HG02981 (cell line): ENCODE data around the gene MCF2L.

Experiments used
- ATAC-seq: cut with Tn5 transposase; IDR thresholded peaks from one replicate; pipeline ENCODE4 v1.9.1; 2021; ENCODE audit warnings: mild to moderate bottlenecking, moderate library complexity; ENCODE audit not compliant: unreplicated experiment

The MCF2L gene

DNA sequence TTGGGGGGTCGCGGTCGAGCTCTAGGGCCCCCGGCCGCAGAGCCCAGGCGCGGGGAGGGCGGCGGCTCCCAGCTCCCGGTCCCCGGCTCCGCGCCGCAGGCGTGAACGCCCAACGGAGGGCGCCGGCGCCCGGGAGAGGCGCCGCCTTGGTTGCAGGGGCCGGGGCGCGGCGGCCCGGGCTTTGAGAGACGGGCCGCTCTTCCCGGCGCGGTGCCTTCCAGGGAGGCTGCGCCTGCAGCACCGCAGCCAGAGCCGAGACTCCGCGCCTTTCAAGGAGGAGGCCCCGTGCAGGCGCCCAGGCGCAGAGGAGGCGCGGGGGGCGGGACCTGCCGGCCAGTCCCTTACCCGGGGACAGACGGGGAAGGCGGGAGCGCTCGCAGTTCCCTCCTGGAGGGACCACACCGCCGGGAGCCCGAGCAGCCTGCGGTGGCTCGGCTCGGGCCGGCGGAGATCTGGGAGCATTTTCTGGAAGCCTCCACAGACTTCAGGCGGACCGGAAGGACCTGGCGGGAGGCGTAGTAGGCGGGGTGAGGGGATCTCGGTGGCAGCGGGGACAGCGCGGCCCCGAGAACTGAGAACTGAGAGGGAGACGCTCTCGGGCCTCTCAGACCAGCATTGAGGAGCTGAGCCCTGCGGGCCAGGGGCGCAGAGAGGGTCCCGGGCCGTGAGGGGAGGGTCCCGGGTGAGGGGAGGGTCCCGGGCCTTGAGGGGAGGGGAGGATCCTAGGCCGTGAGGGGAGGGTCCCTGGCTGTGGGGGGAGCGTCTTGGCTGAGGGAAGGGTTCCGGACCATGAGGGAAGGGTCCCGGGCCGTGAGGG is 25.5 kb upstream of the MCF2L start:
- peak; percentile 28 for ATAC-seq

DNA sequence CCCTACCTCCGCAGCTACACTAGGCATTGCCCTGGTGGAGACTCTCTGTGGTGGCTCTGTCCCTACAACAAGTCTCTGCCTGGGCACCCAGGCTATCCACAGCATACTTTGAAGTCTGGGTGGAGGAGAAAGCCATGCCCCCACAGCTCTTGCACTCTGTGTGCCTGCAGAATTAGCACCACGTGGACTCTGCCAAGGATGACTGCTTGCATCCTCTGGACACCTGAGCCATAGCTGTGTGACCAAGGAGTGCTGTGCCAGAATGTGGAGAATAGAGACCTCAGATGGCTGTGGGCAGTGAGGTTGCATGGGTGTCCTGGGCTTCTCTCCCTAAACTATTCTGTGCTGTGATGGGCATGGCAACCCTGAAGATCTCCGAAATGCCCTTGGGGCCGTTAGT is 21.2 kb upstream of the MCF2L start:
- ATAC-seq: no peak

DNA sequence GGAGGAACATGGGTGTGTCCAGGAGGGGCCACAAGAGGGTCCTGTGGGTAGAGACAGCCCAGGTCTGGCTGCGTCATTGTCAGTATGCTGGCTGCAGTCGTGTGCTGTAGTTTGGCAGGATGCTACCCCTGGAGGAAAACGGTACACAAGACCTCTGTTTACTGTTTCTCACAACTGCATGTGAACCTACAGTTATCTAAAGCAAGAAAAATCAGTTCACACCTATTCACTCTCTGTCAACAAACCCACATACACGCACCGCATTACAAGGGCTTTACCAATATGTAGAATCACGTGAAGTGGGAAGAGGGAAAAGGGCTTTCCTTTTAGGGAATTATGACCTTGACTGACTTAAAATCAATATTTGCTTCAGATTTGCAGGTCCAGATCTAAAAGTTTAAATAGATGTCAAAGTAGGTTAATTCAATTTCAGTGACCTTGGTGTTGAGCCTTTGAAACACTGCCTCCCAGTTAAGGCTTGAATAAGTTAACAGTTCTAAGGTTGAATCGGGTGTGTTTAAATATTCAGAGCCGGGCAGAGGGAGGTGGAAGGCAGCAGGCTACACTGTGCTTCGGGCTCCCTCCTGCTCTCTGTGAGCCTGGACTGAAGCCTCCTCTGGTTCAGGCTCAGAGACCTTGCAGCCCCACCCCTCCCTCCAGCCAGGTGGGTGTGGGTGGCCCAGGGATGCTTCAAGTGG is 17.2 kb upstream of the MCF2L start:
- no peak for ATAC-seq

DNA sequence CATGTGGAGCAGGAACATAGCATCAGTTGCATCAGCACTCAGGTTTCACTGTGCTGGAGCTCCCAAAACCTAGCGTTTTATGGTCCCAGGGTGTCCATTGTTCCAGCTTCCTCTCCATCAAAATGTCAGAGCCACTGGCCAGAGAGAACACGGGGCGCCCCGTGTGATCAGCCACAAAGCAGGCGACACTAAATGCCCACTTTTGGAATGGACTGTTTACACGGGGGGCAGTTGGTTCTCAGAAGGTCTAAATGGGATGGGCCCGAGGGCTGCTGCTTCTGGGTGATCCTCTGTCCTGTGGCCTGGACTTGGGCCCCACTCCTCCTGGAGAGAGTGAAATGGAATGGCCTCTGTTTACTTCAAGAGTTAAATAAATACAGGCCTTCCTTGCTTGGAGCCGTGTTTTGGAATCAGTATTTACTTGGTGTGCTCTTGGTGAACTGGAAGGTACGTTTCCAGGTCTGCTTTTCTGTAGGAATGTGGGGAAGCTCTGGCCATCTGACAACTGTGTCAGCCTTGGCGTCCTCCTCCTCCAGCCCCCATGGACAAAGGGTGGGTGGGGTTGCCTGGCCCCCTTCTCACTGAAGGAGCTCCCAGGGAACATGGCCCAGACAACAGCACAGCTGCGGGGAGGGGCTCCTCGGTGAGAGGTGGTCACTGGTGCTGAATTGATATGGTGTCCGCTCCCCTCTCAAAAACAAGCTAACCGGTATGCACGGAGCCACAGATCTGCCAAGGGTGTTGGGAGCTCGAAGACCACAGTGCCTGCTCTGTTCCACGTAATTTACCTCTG is 16.1 kb upstream of the MCF2L start:
- no peak for ATAC-seq

DNA sequence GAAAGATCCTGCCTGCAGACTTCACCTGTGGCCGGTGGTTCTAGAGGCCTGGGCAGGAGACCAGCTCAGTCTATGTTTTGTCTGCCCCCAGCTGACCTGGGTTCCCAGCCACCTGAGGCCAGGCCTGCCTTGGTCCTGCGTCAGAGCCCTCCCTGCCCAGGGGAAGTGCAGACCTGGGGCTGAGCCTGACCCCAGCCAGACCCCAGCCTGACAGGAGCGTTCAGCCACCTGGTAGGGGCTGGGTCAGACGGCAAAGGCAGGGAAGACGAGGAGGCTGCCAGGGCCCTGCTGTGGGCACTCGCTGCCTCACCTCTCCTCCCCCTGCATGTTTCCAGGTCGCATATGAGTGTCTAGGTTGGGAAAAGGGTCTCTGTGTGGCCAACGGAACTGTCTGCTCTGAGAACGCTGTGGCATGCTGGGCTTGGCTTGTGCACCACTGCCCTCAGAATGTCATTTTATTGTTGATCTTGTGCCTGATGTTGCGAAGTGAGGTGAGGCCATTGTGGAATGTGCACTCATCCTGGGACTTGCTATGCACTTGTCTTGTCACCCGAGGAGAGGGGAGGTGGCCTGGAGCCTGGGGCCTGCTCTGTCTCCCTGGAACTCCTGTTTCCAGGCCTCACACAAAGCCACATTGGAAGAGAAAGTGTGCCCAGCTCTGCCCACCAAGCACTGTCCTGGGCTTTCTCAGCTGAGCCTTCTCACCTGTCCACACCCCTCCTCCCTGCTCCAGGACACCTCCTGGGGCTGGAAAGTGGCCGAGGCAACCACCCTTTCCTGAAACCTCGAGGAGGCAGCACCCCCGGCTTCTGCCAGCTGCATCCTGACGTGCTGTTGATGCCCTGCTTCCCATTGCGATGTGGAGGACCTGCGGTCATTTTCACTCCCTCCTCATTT is 15.2 kb upstream of the MCF2L start:
- ATAC-seq: no peak

DNA sequence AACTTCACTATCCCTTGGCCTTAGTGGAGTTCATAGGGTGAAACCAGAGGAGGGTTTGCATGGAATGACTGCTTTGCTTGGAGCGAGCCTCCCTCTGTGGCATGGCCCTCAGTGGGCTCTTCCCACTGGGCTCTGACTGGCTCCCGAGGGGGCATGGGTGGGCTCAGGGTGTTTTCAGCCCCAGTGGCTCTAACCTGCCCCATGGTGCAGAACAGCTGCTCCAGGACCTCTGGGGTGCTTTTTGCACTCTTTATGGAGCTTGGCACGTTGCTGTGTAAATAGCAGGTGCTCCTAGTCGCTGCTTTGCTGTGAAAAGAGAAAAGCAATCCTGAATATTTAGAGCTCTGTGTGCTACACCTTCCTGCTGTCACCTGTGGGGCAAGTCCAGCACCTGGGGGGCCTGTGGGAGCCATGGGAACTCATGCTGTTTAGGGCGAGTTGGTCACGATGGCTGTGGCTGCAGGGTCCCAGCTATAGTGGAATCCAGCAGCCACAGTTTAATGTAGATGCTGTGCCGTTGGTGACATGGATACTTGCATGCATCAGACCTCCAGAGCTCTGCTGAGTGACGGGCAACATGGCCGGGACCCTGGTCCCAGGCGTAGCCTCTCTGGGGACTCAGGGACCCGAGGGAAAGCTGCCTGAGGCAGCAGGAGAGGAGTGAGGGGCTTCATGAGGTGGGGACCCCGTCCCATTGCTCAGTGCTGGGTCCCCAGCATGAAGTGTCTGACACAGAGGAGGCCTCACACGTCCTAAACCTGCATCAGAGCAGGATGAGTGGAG is 14.3 kb upstream of the MCF2L start:
- no peak for ATAC-seq

DNA sequence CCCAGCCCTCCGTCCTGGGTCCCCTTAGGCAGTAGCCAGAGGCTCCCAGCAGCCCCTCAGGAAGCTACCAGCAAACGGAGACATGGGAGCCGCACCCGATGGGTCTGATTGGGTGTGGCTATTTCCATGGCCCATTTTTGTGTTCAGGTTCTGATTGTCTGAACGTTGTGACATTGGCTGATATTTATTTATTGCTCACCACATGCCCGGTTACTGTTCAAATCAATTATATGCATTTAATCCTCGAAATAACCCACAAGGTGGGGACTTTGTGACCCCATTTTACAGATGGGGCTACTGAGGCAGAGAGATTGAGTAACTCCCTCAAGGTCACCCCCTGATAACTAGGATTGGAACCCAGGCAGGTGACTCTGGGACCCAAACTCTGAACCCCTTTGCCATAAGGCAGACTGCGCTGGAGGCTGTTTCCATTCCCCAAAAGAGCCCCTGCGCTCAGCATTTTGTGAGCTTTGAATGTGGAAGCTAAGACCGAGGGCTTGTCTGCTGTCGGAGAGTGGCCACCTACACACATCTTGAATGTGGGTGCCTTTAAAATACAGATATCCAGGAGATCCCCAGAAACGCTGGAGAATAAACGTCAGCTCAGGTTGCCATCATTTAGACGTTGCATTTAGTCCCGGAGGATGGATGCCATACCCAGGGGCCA is 13.6 kb upstream of the MCF2L start:
- ATAC-seq: no peak

DNA sequence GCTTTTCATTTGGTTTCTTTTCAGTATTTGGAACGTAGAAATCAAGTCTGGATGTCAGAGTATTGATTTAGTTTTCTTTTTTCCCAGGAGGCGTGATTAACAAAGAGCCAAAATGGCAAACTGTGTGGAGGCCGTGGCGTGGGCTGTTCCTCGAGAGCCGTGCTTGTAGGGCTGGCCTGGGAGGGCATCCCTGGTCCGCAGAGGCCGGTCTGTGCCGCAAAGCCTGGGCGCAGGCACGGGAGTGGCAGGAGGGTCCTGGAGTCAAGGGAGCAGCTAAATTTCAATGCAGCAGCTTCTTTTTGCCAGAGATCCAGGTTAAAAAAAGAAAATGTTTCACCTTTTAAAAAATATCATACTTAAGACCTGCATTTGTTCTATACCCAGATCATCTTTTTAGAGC is 13.1 kb upstream of the MCF2L start:
- ATAC-seq: no peak

DNA sequence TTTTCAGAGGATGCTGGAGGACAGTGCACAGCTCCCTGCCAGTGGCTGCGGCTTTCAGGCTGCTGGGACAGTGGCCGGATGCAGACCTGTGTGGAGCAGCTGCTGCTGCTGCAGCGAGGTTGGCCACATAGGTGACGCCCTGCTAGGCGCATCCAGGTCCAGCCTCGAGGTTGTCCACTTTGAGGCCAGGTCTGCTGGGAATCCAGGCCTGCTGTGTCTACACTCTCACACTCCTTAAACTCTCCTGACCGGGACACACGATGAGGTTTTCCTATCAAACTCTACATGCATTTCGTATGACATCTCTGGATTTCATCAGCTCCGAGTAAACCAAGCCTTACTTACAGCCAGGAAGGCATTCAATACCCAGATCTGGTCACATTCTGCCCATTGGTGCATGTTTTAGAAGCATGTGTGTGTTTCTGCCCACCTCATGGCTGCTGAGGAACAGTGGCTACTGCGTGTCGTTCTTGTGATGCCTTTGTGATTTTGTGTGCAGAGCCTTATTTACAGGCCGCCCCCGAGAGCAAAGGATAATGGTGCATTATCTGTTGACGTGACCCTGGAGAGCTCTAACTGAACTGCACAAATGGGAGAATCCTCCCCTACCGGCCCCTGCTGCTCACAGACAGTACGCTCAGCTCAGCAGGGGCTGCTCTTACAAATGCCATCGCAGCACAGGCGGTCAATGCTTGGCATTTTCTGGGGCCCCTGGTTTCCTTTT is 12.3 kb upstream of the MCF2L start:
- ATAC-seq: no peak

DNA sequence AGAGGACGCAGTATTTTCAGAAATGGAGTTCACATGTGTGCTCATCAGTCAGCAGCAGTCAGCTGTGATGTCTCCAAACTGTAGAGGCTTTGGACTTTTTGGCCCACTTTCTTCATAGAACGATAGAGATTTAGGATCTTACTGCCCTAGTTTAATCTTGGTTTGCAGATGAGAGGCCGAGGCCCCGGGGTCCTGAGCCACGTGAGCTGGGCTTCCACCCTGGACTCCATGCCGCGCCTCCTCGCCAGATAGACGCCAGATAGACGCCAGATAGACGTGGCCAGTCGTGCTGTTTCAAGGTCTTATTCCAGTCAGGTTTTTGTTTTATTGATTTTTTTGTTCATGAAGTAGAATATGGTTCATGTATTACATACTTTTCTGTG is 11.7 kb upstream of the MCF2L start:
- ATAC-seq: no peak

DNA sequence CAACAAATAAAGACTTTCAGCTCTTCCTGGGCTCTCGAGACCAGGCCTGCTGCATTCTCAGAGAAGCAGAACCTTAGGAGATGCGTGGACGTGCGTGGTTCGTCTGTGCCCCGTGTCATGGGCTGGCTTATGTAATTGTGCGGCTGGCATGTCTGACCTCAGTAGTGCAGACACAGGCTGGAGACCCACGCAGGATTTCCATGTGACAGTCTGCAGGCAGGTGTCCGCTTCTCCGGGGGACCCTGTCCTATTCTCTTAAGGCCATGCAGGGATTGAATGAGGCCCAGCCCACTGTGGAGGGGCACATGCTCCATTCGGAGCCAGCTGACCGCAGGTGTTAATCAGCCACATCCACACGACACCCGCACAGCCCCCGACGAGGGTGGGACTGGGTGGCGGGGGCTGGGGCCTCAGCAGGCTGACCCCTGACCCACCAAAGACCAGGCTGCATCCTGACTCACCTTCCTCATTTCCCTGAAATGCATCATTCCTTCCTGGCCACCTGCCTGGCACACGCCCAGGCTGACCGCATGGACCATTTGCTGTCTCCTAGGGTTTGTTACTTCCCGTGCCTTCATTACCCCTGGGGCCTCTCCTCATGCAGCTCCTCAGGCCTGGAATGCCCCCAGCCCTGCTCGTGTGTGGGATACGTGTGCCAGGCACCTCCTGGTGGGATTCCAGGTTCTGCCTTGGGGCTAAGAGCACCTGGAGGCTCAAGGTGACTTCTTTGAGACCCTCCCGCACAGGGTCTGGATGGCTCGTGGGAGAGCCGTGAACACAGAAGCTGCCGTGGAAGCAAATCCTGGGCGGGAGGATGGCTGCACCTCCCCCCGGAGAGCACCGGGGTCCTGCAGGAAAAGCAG is 10.7 kb upstream of the MCF2L start:
- ATAC-seq: no peak

DNA sequence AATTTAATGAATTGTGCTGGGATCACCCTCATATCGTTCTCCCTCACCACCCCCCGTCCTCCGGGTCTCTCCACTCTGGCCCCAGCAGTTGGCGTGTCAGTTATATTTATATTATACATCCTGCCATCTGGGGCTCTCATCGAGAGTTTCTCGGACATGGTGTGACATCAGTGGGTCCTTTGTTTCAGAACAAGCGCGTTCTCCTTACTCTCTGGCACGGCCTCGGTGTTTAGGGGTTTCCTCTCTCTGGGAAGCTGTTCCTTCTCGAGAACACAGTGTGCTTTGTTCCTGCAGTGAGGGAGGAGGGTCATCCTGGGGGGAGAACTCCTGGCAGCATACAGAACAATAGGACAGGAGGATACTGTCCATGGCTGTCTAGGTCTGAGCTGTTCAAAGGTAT is 9.8 kb upstream of the MCF2L start:
- no peak for ATAC-seq

DNA sequence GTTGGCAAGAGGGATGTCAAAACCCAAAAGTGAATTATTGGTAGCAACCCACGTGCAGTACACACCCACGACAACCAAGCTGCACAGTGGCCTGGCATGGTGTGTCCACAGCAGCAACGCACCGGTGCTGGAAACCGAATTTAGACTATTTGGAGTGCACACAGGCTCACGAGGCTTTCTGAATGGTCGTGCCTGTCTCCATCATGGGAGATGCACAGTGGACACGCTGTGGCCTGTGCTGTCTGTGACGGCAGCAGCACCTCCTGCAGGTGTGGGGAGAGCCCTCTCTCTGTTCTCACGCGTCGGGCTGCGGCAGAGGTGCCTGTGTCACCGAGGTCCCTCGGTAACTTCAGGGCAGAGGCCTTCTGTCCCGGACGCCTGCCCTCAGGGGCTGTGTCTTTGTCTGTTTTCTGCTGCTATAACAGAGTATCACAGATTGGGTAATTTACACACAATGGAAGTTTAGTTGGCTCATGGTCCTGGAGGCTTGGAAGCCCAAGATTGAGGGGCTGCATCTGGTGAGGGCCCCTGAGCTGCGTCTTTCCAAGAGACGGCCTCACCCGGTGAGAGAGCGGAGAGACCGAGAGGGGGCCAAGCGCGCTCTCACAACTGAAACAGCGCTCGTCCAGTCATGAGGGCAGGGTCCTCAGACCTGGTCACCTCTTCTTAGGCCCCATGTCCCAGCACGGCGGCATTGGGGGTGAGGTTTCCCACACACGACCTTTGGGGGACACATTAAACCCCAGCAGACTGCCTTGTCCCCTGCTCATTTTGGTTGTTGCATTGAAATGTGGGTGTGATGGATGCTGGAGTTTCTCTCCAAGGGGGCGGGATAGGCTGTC is 9.1 kb upstream of the MCF2L start:
- ATAC-seq: no peak

DNA sequence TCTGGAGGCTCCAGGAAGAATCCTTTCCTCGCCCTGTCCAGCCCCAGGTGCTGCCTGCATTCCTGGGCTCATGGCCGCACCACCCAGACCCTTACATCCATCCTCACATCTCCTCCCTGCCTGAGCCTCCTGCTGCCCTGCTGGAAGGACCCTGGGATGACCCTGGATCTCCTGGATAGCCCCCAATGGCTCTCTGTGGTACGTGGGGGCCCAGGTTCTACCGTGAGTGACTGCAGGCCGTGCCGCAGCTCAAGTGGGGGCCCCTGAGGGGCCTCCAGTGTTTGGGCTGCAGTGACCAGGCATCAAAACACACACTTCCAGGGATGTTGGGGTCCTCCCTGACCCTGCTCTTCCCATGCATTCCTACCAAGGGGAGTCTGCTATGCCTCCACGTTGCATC is 8.3 kb upstream of the MCF2L start:
- ATAC-seq: no peak

DNA sequence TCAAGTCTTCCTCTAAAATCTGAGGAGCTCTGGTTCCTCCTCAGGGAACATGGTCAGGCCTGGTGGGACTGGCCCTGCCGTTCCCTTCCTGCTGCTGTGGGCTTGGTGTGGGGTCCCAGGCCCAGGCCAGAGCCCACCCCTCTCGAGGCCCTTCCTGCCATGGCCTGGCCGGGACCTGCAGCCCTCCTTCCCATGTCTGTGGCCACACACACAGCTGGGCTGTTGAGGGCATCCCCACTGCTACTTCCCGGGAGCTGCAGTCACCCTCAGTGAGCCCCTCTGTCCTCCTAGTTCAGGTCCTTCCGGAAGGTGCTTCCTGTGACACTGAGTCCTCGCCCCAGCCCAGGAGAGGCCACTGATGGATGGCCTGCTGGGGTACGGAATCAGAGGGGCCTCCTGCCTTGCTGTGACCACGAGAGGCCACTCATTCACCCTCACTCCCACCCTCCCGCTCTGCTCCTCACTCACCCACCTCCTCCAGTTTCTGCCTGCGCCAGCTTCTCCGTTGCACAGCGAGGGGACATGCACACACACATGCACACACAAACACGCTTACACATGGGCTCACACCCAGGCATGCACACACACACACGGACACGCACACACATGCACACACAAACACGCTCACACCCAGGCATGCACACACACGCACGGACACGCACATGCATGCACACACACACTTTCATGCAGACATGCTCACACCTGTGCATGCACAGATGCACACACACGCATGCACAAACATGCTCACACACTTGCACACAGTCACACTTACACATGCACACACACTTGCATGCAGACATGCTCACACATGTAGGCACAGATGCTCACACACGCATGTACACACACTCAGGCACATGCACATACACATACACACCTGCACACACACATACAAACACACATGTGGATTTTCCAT is 7.3 kb upstream of the MCF2L start:
- ATAC-seq: no peak

DNA sequence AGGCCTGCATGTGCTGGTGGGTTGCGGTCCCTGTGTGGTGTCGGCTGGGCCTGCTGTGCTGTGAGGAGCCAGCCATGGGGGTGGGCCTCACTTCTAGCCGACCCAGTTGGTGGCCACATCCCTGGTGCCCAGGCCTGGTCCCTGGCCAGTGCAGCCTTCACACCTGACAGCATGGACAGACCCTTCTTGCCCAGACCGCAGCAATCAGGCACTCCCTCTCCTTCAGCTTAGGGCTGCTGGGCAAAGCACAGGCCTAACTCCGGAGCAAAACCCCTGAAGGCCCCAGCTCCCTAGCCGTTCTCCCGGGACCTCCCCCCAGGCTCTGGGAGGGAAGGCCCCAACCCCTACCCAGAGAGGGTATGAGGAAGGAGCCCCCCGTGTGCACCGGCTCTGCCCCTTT is 6.6 kb upstream of the MCF2L start:
- no peak for ATAC-seq
